ENCODE results near the gene TRPC4. TPM values are rescaled to one million over a fixed set of nuclear protein-coding genes. Genes with fewer than 3 reads are reported as not detected.

Gene TRPC4
- total RNA-seq, 1 experiment from 2014 or later, result 19.0 TPM

DNA sequence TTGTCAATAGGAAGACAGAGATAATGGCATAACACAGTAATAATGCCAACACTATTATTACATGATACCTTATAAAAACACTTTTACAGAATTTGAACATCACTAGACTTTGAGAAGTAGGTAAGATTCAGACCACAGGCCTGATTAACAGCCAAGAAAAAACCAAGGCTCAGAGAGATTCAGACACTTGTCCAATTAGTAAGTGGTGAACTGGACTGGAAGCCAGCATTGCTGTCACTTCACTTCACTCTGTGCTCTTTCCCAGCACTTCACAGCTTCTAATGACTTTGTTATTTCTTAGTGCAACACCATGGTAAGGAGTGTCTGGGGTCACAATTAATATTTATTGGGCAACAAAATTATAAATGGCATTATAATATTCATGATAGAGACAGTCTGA, 91.9 kb downstream of the TRPC4 start:
- no peaks in the 10 kb centered on the region for H3K27me3 ChIP-seq (ENCODE audit: insufficient read depth, low read length)

More for the DNA sequence above, 91.9 kb downstream of the TRPC4 start:
- no peaks in the 10 kb centered on the region for H4K20me1 ChIP-seq (ENCODE audit: control insufficient read depth, insufficient read depth, insufficient read length)
- Mint-ChIP-seq H3K9me3 (no peaks in the 10 kb centered on the region), H3K4me3 (no peak overlapping the region), H3K27me3 (ENCODE audit: low read depth) (no peaks in the 10 kb centered on the region), H3K27ac (no peak overlapping the region), H3K36me3 (ENCODE audit: insufficient read depth in 1 of 3, low read depth in 3 of 3) (peaks cover 0 to 8% (median 0%) of the 10 kb centered on the region in 3 experiments; a peak in 2 of 7 replicates), H3K4me1 (peaks cover 0 to 2% of the 10 kb centered on the region in 2 experiments; a peak in 1 of 4 replicates)
- no peak overlapping the region for H3K27ac ChIP-seq (ENCODE audit: insufficient read length, low read depth, low read length)
- no peak overlapping the region for H3K23ac ChIP-seq (ENCODE audit: insufficient read length, low read depth, low read length)
- no peak overlapping the region for H2BK12ac ChIP-seq (ENCODE audit: insufficient read length, low read depth, low read length)
- no peak overlapping the region for H2AFZ ChIP-seq (ENCODE audit: low read length)
- H3K4me2 ChIP-seq (ENCODE audit: insufficient read depth, insufficient read length, low read length), result no peak overlapping the region
- no peak for DNase-seq
- no peak overlapping the region for H2AK5ac ChIP-seq (ENCODE audit: insufficient read length, low read length)
- H3K14ac ChIP-seq (ENCODE audit: insufficient read depth, low read length), result no peak overlapping the region
- H3K23me2 ChIP-seq (ENCODE audit: insufficient read length, low read depth, low read length, poor library complexity, severe bottlenecking), result no peaks in the 10 kb centered on the region
- H3K56ac ChIP-seq (ENCODE audit: insufficient read length, low read depth, low read length), result no peak overlapping the region
- no peak overlapping the region for H2BK20ac ChIP-seq (ENCODE audit: low read depth, low read length, poor library complexity, severe bottlenecking)
- H3K79me2 ChIP-seq (ENCODE audit: insufficient read depth, low read length), result no peaks in the 10 kb centered on the region
- H3K4ac ChIP-seq (ENCODE audit: low read depth, low read length), result no peak overlapping the region
- H3K9me3 ChIP-seq (ENCODE audit: control insufficient read depth, low read depth, low read length), result no peaks in the 10 kb centered on the region
- no peaks in the 10 kb centered on the region for H3K4me1 ChIP-seq (ENCODE audit: insufficient read depth, low read length)
- no peak overlapping the region for H3T11ph ChIP-seq (ENCODE audit: low read length)
- no peak overlapping the region for H2BK120ac ChIP-seq (ENCODE audit: low read depth, low read length, poor library complexity, severe bottlenecking)
- H2BK15ac ChIP-seq (ENCODE audit: low read depth, low read length), result no peak overlapping the region
- no peak overlapping the region for H4K91ac ChIP-seq (ENCODE audit: insufficient read length, low read depth, low read length)
- no peak overlapping the region for H4K8ac ChIP-seq (replicated peaks; ENCODE audit: insufficient read length, low read depth, low read length)
- TF ChIP-seq, protein P1, sequence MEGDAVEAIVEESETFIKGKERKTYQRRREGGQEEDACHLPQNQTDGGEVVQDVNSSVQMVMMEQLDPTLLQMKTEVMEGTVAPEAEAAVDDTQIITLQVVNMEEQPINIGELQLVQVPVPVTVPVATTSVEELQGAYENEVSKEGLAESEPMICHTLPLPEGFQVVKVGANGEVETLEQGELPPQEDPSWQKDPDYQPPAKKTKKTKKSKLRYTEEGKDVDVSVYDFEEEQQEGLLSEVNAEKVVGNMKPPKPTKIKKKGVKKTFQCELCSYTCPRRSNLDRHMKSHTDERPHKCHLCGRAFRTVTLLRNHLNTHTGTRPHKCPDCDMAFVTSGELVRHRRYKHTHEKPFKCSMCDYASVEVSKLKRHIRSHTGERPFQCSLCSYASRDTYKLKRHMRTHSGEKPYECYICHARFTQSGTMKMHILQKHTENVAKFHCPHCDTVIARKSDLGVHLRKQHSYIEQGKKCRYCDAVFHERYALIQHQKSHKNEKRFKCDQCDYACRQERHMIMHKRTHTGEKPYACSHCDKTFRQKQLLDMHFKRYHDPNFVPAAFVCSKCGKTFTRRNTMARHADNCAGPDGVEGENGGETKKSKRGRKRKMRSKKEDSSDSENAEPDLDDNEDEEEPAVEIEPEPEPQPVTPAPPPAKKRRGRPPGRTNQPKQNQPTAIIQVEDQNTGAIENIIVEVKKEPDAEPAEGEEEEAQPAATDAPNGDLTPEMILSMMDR (conservative IDR thresholded peaks at IDR 0.05), result no peak
- no peak overlapping the region for H2BK5ac ChIP-seq (ENCODE audit: insufficient read length, low read length)
- no peaks in the 10 kb centered on the region for H3K79me1 ChIP-seq (ENCODE audit: insufficient read depth, low read depth, low read length, poor library complexity, severe bottlenecking)
- H3K9ac ChIP-seq (ENCODE audit: extremely low read depth, insufficient read length, low read length), result no peak overlapping the region
- H3K18ac ChIP-seq (ENCODE audit: insufficient read length, low read depth, low read length), result no peak overlapping the region
- H4K5ac ChIP-seq (ENCODE audit: insufficient read length, low read depth, low read length), result no peak overlapping the region

Data from H9 (cell line).